HuH-7.5 (cell line): ENCODE data around the gene CCNL2.

Experiments
- DNase-seq: peaks from one replicate; pipeline ENCODE4 v3.0.0; 2011; ENCODE audit warnings: low spot score

The CCNL2 gene

DNA sequence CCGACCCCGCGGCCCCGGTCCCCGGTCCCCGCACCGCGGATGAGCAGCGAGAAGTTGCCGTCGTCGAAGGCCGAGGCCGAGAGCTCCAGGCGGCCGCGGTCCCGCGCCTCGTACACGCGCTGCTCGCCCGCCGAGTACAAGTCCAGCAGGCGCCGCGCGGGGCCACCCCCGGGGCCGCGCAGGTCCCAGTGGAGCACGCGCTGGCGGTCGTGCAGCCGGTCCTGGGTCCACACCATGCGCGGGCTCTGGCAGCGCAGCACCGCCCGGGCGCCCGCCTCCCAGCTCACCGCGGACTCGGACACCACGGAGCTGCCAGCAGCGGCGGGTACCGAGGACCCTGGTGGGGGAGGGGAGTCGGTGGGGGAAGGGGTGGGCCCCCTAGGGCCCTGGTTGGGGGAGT, 43.7 kb downstream of the CCNL2 start:
- no peak for DNase-seq

DNA sequence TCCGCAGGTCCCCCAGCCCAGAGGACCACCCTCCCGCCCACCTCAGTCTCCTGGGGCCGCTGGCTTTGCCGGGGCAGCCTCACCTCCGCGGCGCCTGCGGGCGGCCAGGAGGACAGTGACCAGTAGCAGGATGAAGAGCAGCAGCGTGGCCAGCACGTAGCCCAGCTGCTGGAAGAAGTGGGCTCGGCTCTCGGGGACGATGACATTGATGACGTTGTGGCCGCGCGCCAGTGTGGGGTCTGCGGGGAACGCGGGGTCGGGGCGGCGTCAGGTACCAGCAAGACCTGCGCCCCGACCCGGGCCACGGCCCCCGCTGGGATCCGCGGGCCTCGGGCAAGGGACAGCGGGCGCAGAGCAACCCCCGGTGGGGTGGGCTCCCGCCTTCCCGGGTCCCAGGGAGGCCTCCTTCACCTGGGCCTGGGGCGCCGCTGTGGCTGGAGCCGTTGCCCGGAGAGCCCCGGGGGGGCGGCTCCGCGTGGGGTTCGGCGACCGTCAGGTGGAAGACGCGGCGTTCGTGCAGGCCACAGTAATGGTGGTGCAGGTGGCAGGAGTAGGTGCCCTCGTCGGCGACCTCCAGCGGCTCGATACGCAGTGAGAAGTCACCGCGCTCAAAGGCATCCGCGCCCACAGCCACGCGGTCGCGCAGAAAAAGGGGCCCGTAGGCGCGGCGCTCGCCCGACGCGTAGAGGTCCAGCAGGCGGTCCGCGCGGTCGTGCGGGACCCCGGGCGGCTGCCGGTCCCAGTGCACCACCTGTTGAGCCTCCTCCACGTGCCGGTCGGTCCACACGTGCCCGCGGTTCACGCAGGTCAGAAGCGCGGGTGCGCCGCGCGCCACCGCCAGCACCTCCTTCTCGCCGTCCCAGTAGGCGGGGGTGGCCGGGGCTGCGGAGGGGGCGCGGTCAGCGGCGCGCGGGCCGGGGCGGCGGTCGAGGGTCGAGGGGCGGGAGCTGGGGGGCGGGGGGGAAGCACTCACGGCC, 44.6 kb downstream of the CCNL2 start:
- no peak for DNase-seq

DNA sequence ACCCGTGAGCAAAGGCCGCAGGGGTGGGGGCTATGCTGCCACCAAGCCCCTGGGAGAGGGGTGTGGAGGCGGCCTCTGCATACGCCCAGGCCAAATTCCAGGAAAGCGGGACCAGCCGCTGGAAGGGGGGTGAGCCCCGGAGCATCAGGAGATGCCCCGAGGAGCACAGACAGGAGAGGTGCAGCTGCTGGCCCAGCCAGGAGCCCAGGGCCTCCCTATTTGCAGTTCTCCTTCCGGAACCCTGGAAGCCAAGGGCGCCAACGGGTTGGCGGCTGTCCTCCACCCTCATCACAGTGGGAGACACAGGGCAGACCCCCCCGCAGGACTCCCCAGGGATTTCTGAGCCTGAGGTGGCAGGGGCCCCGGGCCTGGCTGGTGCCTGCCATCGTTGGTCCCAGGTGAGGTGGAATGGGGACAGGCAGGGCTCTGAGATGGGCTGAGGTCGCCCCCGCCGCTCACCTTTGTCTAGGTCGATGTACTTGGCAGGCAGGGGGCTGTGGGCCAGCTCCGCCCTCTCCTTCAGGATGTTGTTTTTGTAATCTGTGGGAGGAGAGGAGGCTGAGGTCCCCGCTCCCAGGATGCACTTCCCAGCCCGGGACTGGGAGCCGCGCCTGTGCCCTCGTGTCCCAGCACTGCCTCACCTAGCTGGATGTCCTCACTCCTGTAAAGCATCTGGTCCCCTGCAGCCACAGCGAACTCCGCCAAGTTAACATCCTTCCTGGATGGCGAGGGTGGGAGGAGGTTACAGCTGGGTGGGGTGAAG, 45.6 kb downstream of the CCNL2 start:
- DNase-seq: no peak

DNA sequence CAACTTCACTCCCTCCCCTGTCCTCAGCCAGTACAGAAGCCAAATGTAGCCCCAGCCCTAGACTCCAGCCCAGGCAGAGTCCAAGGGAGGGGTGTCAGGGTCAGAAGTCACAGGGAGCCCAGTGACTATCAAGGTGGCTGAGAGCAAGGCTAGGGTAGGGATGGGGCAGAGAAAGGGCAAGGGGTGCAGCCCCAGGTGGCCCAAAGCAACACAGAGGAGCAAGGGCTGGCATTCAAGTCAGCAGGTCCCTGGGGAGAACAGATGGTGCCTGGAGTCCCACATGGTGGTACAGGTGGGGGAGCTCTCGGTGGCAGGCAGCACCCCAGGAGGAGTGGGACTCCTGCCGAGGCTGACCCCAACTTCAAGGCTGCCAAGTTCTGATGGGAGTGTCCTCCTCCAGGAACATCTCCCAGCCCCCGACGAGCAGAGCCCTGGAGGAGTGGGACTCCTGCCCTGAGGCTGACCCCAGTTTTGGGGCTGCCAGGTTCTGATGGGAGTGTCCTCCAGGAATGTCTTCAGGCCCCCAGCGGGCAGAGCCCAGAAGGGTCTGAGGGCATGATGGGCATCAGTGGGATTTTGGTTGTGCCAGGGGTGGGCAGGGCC, 46.2 kb downstream of the CCNL2 start:
- DNase-seq: no peak

DNA sequence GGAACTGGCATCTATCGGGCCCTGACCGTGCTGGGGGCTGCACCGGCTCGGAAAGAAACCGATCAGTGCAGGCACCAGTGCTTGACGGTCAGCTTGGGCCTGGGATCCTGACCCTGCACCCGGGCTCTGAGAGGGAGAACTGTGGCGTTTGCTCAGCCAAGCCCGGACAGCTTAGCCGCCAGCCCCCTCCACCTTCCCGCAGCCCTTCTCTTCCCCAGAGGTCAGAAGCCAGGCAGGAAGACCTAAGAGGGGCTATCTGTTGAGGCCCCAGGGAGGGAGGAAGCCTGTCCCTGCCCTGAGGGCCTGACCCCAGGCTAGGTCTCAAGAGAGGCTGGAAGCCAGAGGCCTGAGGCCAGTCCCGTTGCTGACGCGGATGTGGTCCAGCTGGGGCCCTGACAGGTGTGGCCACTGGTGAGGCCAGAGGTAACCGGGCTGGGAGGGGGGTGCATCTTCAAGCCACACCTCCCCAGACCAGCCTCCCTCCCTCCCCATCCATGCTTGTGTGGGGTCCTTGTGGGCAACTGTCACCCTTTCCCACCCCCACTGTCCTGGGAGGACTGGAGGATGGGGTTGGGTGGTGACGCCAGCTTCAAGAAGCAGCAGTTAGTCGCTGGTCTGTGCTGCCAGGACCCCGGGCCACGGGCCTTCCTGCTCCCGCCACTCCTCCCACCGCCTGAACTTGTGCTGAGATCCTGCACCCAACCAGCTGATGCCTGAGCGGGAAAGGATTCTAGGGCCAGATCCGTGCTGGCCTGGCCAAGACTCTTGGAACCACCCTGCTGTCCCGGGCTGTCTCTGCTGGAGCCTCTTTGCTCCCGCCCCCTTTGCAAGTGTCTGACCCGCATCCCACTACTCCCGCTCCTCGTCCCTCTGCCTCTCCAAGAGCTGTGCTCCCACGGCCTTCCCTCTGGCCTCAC, 47.4 kb downstream of the CCNL2 start:
- no peak for DNase-seq

DNA sequence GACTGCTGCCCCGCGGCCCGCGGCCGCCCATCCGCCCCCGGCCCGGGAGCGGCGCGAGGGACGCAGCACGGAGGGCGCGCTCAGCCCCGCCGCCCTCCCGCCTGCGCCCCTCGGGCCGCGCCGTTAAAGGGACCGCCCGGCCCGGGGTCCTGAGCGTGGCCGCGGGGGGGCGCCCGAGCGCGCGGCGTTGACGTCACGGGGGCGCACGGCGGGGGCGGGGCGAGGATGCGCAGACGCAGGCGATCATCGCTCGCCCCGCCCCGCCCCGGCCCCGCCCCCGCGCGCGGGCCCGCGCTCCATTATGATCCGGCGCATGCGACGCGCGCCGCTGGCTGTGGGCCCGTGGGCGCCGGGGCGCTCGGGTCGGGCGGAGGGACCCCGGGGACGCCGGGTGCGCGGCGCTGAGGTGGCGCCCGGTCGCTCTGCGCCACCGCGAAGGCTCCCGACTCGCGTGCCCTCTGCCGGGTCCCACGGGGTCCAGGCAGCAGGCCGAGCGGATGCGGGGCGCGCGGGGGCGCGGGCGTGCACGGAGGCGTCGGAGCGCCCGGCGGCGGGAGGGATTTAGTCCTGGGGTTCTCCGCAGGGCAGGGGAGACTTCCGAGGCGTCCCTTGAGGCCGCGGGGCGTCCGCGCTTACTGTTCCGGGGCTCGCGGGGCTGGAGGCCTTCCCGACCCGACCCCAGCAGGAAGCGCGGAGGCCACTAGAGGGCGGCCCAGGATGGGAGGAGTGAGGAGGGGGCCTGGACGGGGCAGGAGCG, 49.7 kb downstream of the CCNL2 start, which contains the start of gene DVL1:
Gene DVL1 (minus strand): TSS at position 163 of the 757 bp plus-strand sequence. CDS start 353 bp downstream, outside the sequence.
- peak; percentile 92 for DNase-seq

DNA sequence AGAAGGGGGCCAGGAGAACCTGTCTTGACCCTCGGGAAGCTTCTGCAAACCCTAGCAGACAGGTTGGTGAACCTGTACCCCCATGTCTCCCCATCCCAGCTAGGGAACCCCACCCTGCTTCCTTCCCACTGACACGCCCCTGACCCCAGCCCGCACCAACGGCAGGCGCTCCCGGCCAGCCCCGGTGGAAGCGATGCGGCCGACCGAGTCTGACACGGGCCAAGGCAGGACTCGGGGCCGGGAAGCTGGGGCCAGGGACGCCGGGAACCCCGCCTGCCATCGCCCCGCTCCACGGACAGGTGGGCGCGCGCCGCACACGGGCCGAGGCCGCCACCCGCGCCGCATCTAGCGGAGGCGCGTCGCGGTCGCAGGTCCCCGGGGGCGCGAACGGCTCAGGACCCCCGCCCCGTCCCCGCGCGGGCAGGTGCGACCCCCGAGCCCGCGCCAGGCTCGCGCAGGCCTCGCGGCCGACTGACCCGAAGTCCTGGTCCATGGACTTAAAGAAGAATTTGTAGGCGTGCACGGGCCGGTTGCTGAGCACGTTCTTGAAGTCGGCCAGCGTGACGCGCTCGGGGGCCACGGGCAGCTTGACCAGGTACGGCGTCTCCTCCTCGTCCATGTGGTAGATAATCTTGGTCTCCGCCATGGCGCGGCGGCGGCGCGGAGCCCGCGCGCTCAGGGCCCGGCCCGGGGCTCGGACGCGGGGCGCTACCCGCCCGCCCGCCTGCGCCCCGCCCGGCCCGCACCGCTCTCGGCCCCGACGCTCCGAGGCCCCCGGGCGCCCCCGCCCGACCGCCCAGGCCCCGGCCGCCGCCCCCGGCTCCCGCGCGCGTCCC, 50.5 kb downstream of the CCNL2 start:
- no peak for DNase-seq

DNA sequence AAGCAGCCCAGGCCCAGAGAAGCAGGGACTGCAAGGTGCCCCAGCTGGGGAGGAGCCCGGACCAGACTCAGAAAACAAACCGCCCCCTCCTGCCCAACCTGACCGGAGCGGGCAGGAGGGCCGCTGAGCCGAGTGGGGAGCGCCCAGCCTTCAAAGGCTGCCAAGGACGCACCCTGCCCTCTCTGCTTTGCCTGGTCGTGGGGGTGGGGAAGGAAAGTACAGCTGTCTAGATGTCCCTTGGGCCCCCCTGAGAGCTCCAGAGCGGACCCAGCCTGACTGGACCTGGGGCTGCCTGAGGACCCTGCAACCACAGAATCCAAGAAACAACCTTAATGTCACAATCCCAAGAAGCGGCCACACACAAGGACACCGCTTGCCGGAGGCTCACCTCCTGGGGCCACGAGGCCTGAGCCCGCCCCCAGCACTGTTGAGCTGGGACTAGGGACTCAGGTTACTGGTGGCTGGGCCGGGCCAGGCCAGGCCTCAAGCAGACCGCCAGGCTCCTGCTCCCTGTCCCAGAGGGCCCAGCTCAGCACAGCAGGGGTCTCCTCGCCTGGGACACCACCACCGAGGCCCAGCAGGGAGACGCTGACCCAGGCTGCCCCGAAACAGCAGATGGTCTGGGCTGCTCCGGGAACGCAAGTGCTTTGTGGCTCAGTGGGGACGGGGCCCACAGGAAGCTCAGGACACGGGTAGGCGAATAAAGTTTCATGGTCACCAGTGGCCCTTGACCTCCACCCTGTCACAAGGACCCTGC, 51.3 kb downstream of the CCNL2 start:
- peak; percentile 92 for DNase-seq

DNA sequence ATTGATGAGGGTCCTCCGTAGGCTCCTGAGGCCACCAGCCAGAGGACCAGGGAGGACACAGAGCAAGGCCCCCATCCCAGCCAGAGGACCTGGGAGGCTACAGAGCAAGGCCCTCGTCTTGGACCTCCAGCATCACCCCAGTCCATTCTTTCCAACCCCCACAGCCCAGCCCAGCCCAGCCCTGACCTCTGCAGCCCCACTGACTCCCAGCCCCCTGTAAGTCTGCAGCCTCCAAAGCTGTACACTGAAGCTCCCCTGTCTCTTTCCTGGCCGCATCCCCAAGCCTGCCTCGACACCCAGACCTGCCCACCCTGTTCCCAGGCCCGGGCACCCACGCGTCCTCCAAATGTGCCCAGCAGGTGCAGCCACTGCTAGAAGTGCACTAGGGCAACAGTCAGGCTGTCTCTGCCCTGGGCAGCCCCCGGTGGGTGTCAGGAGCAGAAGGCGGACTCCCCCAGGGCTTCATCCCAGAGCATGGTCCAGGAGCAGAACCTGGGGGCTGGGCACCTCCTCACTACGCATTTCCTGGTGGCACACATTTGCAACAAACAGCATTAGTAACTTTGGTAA, 52.0 kb downstream of the CCNL2 start:
- no peak for DNase-seq

DNA sequence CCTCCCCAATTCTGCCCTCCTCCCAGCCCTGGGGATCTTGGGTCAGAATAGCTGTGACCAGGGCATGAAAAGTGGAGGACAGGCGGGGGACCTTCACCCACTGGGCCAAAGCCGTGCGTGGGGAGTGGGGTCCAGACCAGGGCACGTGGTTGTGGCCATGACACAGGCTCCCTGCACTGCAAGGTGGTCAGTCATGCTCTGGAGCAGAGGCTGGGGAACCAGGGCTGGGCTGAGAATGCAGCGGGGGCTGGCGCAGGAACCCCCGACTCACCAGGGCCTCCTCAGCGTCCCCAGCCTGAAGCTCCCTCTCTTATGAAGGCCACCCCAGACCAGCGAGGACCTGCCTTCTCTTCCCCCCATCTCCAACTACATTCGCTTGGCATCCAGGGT, 52.6 kb downstream of the CCNL2 start:
- no peak for DNase-seq

DNA sequence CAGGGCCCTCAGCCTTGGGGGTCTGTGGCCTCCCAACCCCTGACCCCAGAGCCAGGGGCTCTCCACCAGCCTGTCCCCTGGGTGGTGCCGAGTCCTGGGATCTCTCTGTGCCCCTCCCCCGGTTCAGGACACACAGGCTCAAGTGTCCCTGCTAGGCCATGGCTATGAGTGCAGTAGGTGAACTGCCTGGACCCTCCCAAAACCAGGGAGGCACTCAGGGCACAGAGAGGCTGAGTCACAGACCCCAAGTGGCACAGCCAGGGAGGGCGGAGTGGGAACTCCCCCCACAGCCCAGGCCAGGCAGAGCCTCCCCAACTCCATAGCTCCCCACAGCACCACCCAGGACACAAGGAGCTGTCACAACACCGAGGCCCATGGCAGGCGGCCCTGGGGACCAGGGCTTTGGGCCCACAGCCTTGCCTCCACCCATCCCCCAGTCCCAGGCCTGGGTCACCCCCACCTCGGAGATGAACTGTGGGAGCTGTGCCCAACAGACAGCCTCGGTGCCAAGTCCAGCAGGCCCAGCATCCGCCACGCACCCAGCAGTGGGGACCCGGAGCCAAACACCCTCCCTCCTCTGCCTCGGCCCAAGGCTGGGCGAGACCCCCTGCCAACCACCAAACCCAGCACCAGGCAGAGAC, 53.2 kb downstream of the CCNL2 start:
- DNase-seq: no peak

DNA sequence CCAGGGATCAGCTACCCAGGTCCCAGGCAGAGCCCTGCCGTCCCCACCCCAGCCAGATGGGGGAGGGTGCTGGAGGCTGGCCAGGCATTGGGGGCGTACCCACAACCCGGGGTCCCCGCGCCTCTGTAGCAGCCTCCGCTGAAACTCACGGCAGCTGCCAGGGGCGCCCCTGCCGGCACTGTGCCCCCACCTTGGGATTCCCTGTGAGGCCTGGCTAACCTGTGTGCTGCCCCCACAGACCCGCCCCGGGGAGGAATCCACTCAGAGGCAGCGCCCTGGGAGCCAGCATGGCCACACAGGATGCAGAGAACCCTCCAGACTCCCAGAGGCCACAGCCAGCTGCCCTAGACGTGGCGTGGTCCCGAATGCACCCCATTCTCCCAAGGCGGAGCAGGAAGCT, 53.8 kb downstream of the CCNL2 start:
- DNase-seq: no peak

DNA sequence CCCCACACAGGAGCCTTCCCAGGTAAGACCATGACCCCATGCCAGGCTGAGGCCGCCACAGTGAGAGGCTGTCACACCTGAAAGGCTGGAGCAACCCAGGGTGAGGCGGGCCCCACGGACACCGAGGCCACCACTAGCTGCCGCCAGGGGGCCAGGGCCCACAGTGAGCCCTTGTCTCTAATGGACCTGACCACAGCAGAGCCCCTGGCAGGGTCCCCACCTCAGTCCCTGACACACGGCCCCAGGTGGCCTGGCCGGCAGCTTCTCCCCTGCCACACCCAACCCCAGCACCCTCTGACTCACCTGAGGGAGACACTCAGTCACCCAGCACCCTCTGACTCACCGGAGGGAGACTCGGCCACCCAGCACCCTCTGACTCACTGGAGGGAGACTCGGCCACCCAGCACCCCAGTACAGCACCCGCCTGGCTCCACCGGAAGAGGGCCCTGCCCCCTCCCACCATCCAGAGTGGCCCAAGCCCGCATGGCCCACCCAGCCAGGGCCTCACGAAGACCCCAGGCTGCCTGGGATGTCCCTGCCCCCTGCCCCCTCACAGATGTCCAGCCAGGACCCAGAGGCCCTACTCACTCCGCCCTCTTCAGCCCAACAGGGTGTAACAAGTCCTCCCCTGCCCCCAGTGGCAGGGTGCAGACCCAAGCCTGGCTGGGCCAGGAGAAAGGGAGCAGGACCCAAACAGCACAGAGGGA, 54.3 kb downstream of the CCNL2 start:
- DNase-seq: peak; percentile 96

DNA sequence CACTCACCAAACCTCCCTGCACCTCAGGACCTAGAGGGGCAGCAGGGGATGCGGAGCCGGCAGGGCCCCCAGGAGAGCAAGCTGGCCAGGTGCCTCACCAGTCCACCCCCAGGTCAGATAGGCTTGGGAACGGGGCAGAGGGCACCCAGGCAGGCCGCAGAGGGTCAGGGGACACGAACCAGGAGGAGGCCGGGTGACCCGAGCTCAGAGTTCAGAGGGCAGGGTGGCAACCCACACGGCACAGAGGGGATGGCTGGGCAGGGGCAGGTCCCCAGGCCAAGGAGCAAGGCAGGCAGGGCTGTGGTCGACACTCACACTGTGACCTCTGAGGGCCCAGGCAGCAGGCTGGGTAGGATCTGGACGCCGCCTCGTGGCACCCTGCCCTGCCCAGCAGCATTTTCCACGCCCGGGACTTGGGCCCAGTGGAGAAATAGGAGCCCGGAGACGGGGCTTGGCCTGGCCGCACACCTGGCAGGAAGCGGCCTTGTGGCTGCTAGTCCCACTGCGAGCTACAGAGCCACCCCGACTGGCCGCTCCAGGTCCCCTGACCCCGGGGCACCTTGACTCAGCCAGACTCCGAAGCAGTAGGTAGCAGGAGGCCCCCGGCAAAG, 55.2 kb downstream of the CCNL2 start:
- DNase-seq: no peak

DNA sequence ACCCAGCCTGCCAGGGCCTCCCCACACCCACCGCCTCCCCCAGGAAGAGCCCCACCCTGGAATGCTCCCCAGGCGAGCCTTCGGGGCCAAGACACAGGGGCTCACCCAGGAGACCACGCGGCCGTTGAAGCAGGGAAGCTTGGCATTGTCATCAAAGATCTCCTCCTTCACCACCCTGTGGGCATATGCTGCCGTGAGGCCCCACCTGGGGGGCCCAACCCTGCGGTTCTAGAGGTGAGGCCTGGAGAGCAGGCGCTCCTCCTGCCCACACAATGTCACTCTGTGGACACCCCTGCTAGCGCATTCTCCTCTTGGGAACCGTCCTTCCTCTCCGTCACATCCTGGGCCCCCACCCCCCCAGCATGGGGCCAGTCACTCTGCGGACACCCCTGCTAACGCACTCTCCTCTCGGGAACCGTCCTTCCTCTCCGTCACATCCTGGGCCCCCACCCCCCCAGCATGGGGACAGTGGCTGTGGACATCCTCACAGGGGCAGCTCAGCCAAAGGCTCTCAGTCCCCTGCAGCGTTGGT, 56.5 kb downstream of the CCNL2 start:
- no peak for DNase-seq

DNA sequence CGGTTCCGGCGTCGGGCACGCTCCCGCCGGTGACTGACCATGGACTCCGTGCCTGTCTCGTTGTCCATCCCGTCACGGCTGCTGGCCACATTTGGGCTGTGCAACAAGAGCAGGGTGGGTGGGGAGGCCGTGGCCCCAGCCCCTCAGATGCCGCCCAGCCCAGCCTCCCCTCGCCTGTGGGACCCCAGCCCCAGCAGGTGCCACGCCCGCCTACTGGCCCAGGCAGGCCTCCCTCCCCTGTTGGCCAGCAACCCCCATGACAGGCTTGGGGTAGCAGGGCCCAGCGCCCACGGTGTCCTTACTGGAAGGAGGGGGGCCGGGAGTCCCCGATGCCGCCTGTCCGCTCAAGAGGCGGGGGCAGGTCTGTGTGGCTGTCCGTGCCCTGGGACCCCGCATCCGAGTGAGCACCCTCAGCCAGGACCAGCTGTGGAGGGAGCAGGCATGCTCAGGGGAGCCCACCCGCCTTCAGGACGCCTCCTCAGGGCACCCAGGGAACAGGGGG, 57.0 kb downstream of the CCNL2 start:
- DNase-seq: no peak

DNA sequence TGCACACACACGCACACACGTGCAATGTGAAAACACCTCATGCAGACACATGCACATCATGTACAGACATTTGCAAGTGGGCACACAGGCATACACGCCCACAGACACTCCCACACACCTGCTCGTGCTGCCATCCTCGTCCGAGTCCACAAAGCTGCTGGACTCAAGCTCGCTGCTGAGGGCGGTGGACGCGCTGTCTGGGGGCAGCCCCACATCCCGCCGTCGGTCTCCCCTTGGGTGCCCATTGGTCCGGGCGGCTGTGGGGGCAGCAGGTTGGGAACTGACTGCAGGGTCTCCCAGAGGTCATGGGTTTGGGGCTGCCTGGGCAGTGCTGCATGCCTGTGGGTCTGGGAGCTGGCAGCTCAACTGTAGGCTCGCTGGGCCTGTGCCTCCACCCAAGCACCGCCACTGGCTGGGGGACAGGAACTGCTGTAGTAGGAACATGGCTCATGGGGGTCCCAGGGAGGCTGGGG, 57.5 kb downstream of the CCNL2 start:
- no peak for DNase-seq
